ENCODE results near the gene ZNRF3.

GRCh38 chr22:29095459-29095858 lies 212.1 kb downstream of the ZNRF3 start:
- TF ChIP-seq CTCF (IDR thresholded peaks at IDR 0.05) (no peak), EZH2 (IDR thresholded peaks at IDR 0.05; ENCODE audit: borderline replicate concordance, insufficient read depth, low read depth, low read length, poor library complexity, severe bottlenecking) (no peak)
